GM18858 (cell line): ENCODE results near the gene PWP1.
"Not testable (repeated sequence)": the region's sequence is repeated elsewhere in the genome, so short reads cannot be mapped to it uniquely, and the experiment has no call there.

Experiments
- ATAC-seq: cut with Tn5 transposase; IDR thresholded peaks from one replicate; pipeline ENCODE4 v1.9.1; 2021; ENCODE audit not compliant: unreplicated experiment

The PWP1 gene

DNA sequence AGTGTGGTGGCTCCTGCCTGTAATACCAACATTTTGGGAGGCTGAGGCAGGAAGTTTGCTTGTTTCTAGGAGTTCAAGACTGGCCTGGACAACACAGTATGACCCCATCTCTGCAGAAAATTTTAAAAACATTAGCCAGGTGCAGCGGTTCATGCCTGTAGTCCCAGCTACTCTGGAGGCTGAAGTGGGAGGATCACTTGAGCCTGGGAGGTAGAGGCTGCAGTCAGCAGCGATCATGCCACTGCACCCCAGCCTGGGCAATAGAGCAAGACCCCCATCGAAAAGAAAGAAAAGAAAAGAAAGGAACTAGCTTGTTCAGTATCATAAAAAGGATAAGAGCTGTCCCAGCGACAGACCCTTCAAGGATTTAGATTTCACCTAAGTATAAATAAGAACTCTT is 18.1 kb upstream of the PWP1 start:
- no peak for ATAC-seq

DNA sequence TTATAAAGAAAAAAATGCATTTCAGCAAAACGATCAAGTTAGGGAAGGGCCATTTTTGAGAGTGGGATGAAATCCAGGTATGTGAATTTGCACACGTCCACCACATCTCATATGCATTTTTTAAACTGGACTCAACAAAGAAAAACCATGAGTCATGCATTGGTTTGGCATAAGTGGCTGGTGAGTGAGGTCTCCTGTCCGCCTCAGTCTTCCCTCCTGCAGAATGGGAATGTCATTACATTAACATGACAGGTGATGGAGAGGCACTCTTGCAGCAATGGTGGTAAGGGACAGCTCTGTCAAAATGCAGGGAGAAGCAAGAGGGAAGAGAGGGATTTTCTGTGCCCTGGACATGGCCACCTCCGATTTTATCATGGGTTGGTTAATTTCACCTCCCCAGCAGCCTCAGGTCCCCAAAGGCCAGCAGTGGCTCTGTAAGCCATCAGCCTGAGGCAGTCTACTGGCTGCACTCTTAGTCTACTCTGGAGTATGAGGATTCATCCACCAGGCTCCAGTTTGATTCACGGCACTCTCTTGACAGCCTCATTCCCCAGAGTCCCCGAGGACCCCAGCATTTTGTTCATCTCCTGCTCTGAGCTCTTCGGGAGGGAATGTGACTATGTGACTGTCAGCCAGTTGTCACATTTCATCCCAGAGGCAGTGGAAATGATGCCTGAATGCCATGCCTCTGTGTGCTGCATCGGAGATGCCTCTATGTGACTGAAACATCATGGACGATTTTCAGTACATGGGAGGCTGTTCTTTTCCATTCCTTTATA is 17.1 kb upstream of the PWP1 start:
- no peak for ATAC-seq

DNA sequence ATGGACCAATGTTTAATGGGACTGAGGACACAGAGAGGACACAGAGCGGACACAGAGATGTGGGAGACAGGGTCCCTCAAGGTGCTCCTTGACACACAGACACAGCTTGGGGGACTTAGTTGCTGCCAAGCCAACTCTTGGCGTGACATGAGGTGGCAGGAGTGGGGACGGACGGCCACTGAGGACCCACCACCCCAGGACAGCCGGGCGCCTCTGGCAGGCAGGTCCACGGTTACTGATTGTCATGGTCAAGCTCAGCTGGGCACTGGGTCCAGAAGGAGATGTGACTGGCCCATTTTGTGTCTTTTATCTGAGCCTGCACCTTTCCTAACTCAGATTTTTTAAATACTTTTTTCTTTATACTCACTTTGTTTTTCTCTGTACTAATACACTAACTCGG is 15.7 kb upstream of the PWP1 start:
- no peak for ATAC-seq

DNA sequence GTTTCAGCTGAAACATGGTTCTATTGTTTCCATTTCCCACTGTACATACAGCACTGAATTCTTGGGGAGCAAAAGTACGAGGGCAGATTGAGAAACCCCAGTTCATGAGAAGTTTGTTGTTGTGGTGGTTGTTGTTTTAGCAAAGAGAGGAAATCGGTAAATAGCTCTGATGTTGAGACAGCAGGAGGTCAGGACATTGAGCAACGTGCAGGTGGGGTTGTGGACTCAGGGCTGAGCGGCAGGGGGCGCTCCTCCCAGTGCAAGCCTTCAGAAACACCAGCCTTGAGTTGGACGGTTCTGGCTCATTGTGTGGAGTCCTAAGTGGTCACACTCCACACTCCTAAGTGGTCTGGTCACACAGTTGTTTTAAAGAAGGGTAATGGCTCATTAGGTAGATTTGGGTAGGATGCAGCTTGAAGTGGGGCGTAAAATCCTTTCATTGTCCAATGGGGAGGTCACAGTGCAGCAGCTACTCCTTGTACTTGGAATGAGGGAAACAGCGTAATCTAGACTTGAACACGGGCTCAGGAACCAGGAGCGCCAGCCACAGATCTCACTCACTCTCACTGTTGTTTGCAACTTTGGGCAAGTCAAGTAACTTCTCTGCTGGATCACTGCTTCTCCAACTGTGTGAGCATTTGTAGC is 14.5 kb upstream of the PWP1 start:
- ATAC-seq: no peak

DNA sequence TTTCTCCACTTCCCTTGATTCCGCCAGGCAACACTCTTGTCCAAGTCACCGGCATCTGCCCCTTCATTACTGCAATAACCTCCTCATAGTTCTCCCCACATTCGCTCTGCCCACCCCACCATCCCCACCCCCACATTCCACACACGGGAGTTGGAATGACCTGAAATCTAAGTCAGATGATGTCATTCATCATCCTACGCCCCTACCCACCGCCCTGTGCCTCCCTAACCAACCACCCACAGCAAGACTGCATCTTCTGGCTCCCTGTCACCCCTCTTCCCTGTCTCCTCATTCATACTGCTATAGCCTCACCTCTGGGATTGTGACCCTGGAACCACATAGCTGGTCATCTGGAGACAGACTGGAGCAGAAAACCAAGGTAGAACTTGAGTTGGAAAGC is 7.9 kb upstream of the PWP1 start:
- ATAC-seq: no peak

DNA sequence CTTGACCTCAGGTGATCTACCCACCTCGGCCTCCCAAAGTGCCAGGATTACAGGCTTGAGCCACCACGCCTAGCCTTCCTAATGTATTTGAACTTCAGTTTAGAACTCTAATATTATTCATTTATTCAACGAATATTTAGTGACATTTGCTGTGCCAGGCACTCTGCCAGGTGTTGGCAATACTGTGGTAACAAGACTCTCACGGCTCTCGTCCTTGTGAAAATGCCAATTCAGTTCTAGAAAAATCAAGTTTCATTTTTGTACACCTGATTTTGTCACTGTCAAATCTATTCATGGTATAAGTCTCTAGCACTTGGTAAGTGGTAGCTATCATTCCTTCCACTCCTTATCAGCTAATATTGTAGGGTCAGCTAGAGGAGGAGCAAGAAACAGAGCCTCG is 6.3 kb upstream of the PWP1 start:
- ATAC-seq: no peak

DNA sequence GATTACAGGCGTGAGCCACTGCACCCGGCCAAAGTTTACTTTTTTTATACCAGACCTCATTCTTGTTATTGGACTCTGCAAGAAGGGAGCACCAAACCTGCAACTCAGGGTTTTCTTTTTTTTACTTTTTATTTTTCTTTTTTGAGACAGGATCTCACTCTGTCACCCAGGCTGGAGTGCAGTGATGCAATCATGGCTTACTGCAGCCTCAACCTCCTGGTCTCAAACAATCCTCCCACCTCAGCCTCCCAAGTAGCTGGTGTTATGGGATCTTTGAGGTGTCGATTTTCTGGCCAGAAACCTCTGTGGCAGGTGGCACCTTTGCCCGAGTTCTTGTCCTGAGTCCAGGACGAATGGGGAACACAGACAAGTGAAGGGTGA is 4.2 kb upstream of the PWP1 start:
- no peak for ATAC-seq

DNA sequence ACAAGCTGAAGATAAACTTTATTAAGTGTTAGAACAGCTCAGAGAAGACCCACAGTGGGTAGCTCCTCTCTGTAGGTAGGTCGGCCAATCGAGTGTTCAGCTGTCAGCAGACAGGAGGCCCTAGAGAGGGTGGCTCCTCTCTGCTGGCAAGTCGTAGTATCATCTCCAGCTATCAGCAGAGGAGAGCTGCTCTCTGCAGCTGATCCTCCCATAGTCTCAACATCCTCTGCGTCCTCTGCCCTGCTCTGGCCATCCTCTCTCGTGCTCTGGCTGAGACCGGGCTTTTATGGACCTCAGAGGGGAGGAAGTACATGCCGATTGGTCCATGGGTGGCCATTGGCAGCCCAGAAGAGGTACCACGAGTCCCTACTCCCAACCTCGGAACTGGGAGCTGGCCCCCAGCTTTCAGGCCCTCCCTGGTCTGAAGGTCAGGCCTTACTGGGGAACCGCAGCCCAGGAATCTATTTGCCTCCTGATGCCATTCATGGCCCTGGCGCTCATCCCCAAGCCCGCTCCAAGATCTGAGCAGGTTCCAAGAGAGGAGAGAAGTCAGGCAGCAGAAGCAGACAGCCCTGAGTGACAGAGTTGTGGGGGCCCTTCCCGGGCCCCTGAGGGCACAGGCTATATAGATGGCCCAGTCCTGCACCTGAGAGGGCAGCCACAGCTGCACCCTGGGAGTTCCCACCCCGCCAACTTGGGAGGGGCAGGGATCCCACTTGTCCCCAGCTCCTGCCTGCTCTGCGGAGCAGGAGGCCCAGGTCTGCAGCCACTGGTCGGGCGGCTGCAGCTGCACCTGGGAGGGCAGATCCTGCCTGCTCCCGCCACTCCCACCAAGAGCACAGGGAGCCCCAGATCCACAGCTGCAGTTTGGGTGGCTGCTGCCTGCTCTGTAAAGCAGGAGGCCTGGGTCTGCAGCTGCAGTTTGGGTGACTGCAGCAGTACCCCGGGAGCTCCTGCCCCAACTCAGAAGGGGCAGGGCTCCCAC is 3.5 kb upstream of the PWP1 start:
- no peak for ATAC-seq

DNA sequence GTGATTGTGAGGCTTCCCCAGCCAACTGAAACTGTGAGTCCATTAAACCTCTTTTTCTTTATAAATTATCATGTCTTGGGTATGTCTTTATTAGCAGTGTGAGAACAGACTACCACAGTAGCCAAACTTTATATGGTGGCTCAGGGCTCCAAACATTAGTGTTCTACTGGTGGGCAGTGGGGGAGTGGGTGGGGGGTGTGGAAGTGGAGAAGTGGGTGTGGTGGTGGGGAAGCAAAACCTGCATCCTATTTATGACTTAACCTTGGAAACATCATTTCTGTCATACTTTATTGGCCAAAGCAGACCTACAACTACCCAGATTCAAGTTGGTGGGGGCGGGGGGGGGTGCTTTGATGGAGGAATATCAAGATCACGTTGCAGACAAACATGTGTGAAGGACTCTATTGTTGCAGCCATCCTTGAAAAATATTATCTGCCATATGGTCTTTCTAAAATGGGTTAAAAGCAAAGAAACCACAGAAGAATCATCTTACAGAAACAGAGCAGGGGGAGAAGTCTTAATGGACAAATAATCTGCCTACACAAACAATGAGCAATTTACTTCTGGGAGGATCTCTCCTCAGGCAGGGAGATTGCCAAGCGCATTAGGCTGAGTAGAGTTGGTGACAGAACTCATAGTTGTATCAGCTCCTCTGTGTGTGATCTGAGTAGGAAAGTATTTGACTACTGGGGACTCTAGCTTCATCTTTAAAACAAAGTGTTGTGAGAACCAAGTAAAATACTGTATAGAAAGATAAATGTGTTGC is 1.4 kb upstream of the PWP1 start:
- ATAC-seq: no peak

DNA sequence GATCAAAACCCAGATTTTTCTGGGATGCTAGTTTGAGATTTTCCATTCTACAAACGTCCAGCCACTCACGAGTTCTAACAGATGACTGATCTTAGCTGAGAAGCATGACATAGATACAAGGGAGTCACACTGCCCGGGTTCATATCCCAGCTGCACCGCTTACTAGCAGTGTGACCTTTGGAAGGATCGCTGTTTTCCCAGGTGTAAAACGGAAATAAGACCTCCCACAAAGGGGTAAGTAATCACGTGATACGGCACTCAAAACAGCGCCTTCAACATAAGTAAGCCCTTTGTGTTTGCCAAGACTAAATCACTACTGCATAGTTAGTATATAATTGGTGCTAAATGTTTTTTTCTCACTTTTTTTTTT is 624 bp upstream of the PWP1 start:
- ATAC-seq: no peak

DNA sequence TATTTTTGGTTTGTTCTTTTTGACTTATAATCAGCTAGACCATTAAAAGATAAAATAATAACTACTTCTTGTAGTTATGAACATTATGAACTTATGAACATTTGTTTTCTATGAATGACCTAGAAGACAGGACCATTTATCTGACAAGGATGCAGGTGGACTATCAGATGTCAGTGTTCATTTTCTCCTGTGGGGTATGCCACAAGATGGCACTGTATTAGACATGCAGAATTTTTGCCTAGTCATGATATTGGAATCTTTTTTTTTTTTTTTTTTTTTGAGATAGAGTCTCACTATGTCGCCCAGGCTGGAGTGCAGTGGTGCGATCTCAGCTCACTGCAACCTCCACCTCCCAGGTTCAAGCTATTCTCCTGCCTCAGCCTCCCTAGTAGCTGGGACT is 10.2 kb downstream of the PWP1 start:
- not testable (repeated sequence) for ATAC-seq

DNA sequence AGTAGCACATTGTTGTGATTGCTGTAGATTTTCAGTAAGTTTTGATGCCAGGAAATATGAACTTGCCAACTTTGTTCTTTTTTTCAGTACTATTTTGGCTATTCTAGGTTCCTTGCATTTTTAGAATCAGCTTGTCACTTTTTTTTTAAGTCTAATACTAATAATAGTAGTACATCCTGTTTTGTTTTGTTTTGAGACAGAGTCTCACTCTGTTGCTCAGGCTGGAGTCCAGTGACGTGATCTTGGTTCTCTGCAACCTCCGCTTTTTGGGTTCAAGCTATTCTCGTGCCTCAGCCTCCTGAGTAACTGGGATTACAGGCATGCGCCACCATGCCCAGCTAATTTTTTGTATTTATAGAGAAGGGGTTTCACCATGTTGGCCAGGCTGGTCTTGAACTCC is 16.5 kb downstream of the PWP1 start:
- no peak for ATAC-seq

DNA sequence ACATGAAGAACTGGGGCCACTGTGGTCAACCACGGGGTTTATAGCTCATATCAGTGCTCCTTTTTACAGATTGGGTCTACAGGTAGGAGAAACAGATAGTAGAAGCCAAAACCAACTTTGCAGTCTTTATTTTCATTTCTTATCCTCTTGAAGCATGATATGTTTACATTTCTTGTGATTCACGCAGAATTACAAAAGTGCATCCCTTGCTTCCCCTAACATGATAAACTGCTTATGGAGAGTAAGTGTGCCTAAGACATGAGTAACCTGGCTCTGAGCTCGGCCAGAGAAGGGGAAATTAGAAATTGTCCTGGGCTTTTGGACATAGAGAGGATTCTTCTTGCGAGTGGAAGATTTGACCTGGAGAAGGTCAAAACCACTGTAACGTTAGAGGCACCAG is 18.4 kb downstream of the PWP1 start:
- ATAC-seq: no peak

DNA sequence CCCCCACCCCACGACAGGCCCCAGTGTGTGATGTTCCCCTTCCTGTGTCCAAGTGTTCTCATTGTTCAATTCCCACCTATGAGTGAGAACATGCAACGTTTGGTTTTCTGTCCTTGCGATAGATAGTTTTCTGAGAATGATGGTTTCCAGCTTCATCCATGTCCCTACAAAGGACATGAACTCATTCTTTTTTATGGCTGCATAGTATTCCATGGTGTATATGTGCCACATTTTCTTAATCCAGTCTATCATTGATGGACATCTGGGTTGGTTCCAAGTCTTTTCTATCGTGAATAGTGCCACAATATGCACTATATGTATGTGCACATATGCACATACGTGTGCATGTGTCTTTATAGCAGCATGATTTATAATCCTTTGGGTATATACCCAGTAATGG is 19.9 kb downstream of the PWP1 start:
- ATAC-seq: not testable (repeated sequence)

DNA sequence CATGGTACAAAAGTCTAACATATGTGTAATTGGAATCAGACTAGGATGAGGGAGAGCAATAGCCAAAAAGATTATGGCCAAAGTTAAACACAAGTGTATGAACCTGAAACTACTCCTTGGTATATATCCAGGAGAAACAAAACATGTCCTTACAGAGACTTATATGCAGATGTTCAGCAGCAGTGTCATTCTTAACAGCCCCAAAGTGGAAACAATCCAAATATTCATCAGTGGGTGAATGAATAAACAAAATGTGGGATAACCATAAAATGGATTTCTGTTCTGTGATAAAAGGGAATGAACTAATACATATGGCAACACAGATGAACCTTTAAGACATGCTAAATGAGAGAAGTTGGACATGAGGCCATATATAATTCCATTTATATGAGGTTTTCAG is 30.2 kb downstream of the PWP1 start:
- ATAC-seq: no peak

DNA sequence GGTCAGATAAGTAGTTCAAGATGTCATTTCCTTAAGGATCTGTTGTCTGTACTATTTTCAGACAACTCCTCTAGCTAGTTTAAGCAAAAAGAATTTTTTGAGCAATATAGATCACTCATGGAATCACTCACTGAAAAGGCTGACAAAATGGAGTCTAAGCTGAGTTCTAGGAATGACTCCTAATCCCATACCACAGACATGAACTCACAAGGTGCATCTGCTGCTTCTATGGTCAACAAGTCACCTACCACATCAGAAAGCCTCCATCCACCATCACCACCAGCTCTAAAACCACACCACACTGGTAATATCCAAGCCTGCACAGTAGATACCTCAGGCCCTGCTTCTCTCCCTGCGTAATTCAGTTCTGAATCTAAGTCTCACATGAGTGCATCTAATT is 33.0 kb downstream of the PWP1 start:
- ATAC-seq: no peak

DNA sequence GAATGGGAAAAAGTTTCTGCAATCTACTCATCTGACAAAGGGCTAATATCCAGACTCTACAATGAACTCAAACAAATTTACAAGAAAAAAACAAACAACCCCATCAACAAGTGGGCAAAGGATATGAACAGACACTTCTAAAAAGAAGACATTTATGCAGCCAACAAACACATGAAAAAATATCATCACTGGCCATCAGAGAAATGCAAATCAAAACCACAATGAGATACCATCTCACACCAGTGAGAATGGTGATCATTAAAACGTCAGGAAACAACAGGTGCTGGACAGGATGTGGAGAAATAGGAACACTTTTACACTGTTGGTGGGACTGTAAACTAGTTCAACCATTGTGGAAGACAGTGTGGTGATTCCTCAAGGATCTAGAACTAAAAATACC is 41.7 kb downstream of the PWP1 start:
- not testable (repeated sequence) for ATAC-seq

DNA sequence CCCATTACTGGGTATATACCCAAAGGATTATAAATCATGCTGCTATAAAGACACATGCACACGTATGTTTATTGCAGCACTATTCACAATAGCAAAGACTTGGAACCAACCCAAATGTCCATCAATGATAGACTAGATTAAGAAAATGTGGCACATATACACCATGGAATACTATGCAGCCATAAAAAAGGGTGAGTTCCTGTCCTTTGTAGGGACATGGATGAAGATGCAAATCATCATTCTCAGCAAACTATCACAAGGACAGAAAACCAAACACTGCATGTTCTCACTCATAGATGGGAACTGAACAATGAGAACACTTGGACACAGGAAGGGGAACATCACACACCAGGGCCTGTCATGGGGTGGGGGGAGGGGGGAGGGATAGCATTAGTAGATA is 42.1 kb downstream of the PWP1 start:
- not testable (repeated sequence) for ATAC-seq

DNA sequence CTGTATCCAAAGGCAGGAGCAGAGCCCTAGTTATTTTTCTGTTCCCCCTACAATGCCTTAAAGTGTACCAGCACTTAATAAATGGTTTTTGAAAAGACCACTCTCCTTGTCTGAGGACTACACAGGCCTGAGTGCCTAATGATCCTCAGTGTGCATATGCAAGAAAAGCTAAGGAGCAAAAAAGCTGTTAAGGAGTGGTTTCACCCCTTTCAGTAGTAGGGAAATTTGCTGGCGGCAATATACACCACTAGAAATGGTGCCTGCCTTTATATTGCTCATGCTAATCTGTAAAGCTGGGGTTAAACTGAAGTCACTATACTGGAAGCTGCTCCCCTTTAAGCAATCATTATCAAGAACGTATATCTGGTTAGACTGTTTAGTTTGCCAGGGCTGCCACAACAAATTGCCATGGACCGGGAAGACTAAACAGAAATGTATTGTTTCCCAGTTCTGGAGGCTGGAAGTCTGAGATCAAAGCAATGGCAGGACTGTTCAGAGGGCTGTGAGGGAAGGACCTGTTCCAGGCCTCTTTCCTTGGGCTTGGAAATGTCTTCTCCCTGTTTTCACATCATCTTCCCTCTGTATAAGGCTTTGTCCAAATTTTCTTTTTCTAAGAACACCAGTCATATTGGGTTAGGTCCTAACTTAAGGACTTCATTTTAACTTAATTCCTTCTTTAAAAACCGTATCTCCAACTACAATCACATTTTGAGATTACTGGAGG is 45.2 kb downstream of the PWP1 start:
- no peak for ATAC-seq

DNA sequence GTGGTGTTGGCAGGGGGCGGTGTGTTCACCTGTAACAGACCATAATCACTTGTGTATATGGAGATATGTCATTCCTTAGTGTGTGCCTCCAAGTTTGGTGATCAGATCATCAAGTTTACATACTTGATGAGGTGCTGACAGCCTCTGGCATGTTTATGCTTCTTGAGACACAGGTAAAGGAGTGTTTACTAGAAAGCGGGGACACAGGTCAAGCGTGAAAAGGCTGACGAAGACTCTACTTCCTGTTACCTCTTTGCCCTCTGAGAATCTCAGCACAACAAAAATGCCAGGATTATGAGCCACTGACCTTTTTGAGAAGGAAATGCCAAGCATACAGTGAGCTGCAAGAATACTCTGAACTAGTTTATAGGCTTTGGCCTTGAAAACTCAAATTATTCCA is 45.8 kb downstream of the PWP1 start:
- ATAC-seq: no peak
